WI38 (cell line): ENCODE data around the gene HS1BP3.

Experiments used
- H3K4me3 ChIP-seq: 2 replicates; pipeline ENCODE4 v1.5.1; 2011; ENCODE audit warnings: low read depth, mild to moderate bottlenecking, control low read depth, low read length
- TF ChIP-seq, protein P1 (sequence below): IDR thresholded peaks from 2 replicates; pipeline ENCODE4 v1.5.1; 2012; ENCODE audit warnings: low read depth, mild to moderate bottlenecking, control low read depth, low read length

HS1BP3 gene

DNA sequence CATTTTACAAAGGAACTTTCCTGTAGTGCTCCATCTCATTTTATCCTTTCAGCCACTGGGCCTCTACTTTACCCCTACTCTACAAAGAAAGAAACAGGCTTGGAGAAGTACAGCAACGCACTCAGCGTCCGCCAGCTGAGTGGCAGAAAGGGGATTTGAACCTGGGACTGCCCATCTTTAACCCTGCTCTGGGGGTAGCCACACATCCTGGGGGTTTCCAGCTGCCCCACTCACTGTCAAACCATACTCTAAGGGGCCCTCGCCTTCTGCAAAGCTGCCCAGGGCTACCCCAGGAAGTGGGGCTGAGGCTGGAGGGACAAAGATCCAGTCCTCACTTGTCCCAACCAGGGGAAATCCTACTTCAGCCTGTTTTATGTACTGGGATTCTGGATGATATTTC lies 17.9 kb downstream of the HS1BP3 start:
- TF ChIP-seq, protein P1, sequence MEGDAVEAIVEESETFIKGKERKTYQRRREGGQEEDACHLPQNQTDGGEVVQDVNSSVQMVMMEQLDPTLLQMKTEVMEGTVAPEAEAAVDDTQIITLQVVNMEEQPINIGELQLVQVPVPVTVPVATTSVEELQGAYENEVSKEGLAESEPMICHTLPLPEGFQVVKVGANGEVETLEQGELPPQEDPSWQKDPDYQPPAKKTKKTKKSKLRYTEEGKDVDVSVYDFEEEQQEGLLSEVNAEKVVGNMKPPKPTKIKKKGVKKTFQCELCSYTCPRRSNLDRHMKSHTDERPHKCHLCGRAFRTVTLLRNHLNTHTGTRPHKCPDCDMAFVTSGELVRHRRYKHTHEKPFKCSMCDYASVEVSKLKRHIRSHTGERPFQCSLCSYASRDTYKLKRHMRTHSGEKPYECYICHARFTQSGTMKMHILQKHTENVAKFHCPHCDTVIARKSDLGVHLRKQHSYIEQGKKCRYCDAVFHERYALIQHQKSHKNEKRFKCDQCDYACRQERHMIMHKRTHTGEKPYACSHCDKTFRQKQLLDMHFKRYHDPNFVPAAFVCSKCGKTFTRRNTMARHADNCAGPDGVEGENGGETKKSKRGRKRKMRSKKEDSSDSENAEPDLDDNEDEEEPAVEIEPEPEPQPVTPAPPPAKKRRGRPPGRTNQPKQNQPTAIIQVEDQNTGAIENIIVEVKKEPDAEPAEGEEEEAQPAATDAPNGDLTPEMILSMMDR: no peak
- no peak overlapping the region for H3K4me3 ChIP-seq

DNA sequence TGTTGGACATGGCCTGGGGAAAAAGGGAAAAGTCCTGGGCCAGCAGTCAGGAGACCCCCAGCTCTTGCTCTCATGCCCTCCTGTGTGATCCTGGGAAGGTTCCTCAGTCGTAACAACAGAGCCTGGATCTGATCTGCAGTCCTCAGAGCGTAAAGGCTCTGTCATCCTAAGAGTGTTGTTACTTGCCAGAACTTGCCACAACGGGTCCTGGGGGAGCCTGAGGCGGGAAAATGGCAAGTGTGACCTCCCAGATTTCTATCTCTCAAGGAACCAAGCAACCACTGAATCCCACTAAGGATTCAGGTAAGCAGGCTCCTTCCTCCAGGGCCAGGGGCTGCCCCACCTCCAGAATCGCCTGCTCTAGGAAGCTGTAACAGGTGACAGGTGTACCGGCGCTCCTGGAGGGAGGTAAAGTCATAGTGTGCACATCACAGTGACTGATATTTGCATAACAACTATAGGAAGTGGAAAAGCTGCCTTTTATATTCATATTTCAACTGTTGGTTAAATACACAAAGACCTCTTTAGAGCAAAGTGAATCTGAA lies 18.4 kb downstream of the HS1BP3 start:
- TF ChIP-seq, protein P1: no peak
- no peak overlapping the region for H3K4me3 ChIP-seq

DNA sequence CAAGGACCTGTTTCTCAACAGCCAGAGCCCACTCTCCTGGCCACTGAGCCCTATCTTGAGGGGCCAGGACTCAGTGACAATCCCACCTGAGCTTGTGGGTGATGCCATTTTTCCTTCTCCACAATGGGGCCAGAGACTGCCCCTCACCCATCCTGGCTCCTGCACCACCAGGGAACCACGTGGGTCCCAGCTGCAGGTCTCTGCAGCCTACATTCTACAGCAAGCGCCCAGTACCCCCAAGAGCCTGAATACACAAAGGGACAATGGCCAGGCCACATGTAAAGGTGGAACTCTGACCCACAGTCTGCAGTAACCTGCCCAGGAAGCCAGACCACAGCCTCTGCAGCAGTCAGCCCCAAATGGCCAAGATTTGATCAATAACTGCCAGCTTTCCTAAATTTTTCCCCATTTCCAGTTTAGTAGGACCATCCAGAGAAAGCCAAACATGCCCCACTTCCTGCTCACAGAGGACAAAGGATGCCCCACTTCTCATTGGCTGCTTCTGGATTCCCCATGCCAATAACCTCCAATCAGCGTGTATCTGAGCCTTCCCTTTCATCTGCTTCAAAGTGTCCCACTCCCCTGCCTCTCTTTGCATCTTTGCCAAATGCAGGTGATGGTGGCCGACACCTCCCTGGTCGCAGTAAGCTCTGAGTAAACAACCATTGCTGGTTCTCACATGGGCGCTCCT lies 19.1 kb downstream of the HS1BP3 start:
- TF ChIP-seq, protein P1: no peak
- no peak overlapping the region for H3K4me3 ChIP-seq

DNA sequence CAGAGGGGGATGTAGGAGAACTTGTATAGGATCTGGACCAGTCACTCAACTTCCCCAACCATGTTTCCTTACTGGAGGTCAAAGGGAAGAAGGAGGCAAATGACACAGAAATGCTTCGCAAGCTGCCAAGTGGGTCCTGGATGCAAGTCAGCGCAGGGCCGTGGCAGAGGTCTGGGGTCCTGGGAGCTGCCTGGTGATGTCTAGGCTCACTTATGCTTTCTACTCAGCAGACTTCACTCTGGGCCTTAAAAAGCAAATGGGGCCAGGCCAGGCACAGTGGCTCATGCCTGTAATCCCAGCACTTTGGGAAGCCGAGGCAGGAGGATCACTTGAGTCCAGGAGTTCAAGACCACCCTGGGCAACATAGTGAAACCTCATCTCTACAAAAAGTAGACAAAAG lies 19.9 kb downstream of the HS1BP3 start:
- no peak overlapping the region for H3K4me3 ChIP-seq
- TF ChIP-seq, protein P1: no peak

DNA sequence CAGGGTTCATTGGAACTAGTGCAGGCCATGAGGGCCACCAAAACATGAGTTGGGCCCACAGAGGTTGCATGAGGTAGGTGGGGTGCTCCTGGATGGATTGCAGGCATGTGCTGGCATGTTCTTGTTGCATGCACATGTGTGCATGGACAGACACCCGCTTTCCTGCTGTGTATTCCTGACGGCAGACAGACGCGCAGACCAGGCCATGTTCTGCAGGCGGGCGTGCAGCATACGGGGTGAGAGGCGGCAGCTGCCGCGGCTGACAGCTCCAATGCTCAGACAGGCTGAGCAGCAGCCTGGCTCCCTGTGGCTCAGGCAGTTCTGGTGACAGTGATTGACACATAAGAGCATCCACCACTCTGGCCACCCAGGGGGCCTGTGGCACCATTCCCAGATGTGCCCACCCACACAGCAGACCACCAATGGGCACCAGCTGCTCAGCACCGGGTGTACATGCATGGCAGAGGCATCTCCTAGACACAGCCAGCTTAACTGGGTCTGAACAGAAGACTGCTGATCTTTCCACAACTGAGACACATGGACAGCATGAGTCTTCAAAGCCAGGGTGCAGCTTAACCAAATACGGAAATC lies 21.2 kb downstream of the HS1BP3 start:
- TF ChIP-seq, protein P1: no peak
- H3K4me3 ChIP-seq: no peak overlapping the region

DNA sequence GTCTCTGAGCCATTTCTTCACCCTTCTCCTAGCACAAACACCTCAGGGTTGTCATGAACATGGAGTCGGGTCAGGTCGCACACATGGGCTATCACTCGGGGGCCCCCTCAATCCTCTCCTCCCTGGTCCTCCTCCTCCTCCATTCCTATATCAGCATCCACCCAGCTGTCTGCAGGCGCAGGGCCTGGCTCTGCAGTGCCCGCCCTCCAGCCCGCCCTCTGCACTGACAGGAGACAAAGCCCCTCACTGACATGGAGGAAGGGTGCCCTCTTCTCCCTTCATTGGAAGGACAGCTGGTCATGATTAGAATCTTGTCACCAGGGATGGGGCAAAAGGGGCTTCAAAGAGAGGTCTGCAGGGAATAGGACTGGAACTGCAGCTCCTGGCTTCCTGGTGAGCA lies 21.7 kb downstream of the HS1BP3 start:
- TF ChIP-seq, protein P1: no peak
- no peak overlapping the region for H3K4me3 ChIP-seq

DNA sequence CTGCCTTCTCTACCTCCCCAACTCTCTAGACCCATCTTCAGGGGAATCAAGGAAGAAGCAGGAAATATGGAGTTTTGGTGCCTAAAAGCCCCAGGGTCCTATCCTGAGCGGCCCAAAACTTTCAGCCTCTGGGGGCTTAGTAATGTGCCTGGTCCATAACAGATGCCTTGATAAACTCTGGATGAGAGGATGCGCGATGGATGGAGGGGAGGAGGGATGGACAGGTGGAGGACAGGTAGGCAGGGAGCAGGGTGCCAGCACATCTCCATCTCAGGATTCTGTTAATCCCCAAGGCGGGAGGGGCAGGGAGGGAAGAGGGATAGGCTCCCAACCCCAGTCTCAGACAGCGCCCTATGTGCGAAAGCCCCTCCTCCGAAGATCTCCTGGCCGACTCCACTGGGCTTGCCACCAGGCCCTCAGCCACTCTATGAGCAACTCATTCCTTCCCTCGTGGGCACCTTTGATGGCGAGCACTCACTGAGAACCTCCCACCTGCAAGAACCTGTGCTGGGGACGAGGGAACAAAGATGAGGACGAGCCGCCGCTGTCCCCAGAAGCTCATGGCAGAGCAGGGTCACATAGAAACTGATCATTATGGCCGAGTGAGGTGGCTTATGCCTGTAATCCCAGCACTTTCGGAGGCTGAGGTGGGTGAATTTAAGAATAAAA lies 23.1 kb downstream of the HS1BP3 start:
- no peak overlapping the region for H3K4me3 ChIP-seq
- TF ChIP-seq, protein P1: no peak
